ENCODE data around the gene APOBEC2.

DNA sequence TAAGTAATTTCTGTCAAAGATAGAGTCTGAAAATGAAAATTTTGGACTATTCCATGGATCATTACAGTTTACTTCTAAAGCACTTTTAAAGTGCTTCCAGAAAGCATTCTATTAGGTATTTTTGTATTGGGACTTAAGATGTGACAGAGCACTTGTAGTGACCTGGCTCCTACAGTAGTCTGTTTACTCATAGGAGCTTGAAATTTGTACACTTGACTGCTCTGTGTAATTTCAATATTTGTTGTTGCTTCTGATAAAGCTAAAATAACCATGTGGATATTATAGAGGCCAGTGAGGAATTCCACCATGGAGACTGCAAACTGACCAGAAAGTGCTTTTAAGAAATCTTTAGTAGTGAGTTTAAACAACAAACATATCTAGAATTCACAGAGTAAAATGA, 30.1 kb downstream of the APOBEC2 start:
- TF ChIP-seq SUZ12 (IDR thresholded peaks at IDR 0.05; ENCODE audit: extremely low read depth, insufficient read depth, insufficient read length) (no peak), YY1 (IDR thresholded peaks at IDR 0.05; ENCODE audit: insufficient read depth, insufficient read length) (no peak)
